Liver (tissue), 9 donors: ENCODE data around the gene LILRA6. TPM values are rescaled to one million over a fixed set of nuclear protein-coding genes. Genes with fewer than 3 reads are reported as not detected.
"Not testable (repeated sequence)": the region's sequence is repeated elsewhere in the genome, so short reads cannot be mapped to it uniquely, and the experiment has no call there.

Experiments
- DNase-seq: peaks from one replicate; pipeline ENCODE4 v3.0.0-alpha.2; 2017; ENCODE audit warnings: low spot score
- H3K27ac ChIP-seq, 2 donors: one replicate each; pipeline ENCODE4 v1.7.0; 2013; ENCODE audit warnings: inconsistent platforms in 2 of 2, low read length in 2 of 2, control low read depth in 1 of 2, low read depth in 1 of 2, mild to moderate bottlenecking in 1 of 2
- H3K27me3 ChIP-seq, 4 donors: one replicate each; pipeline versions ENCODE4 v1.6.1 to v1.7.0; 2013; ENCODE audit warnings: low read length in 3 of 4, inconsistent platforms in 1 of 4, mild to moderate bottlenecking in 1 of 4, moderate library complexity in 1 of 4; ENCODE audit not compliant: control insufficient read depth in 4 of 4, insufficient read depth in 4 of 4
- H3K36me3 ChIP-seq, 4 donors: one replicate each; pipeline versions ENCODE4 v1.6.1 to v1.7.0; 2013; ENCODE audit warnings: low read length in 3 of 4, mild to moderate bottlenecking in 3 of 4, low read depth in 1 of 4, moderate library complexity in 1 of 4; ENCODE audit not compliant: control insufficient read depth in 4 of 4, insufficient read depth in 3 of 4
- H3K4me1 ChIP-seq, 4 donors: one replicate each; pipeline versions ENCODE4 v1.6.1 to v1.7.0; 2013; ENCODE audit warnings: low read length in 3 of 4, mild to moderate bottlenecking in 3 of 4, moderate library complexity in 1 of 4; ENCODE audit not compliant: control insufficient read depth in 4 of 4, insufficient read depth in 4 of 4
- H3K4me3 ChIP-seq, 3 donors: one replicate each; pipeline versions ENCODE4 v1.6.1 to v1.7.0; 2013; ENCODE audit warnings: low read length in 3 of 3, control low read depth in 1 of 3, low read depth in 1 of 3, mild to moderate bottlenecking in 1 of 3
- H3K9ac ChIP-seq, 2 donors: one replicate each; pipeline ENCODE4 v1.7.0; 2013; ENCODE audit warnings: low read length in 2 of 2, mild to moderate bottlenecking in 2 of 2, moderate library complexity in 2 of 2, control low read depth in 1 of 2, low read depth in 1 of 2
- H3K9me3 ChIP-seq, 4 donors: one replicate each; pipeline versions ENCODE4 v1.6.1 to v1.7.0; 2013; ENCODE audit warnings: low read length in 3 of 4; ENCODE audit not compliant: control insufficient read depth in 4 of 4
- ATF3 ChIP-seq: IDR thresholded peaks from 2 replicates; pipeline ENCODE4 v1.6.1; 2016; ENCODE audit warnings: antibody characterized with exemption
- CTCF ChIP-seq: fragments of 150-350 bp; IDR thresholded peaks from 2 replicates; pipeline ENCODE4 v1.5.1; 2017; ENCODE audit warnings: improper control_type of control experiment, low read depth, low read length; ENCODE audit not compliant: missing input control
- FOXA1 ChIP-seq: IDR thresholded peaks from 2 replicates; pipeline ENCODE4 v1.6.1; 2016; ENCODE audit warnings: antibody characterized with exemption
- GABPA ChIP-seq, 2 donors: IDR thresholded peaks in 1 of 2; conservative IDR thresholded peaks in 1 of 2; 2 replicates each; pipeline ENCODE4 v1.6.1; 2016; ENCODE audit warnings: antibody characterized with exemption in 2 of 2, mild to moderate bottlenecking in 1 of 2, moderate library complexity in 1 of 2
- HNF4A ChIP-seq, 2 donors: conservative IDR thresholded peaks; 2 replicates each; pipeline ENCODE4 v1.6.1; 2016; ENCODE audit warnings: antibody characterized with exemption in 2 of 2, mild to moderate bottlenecking in 2 of 2
- HNF4G ChIP-seq: IDR thresholded peaks from 2 replicates; pipeline ENCODE4 v1.6.1; 2016; ENCODE audit warnings: antibody characterized with exemption
- JUND ChIP-seq, 2 donors: IDR thresholded peaks; 2 replicates each; pipeline ENCODE4 v1.6.1; 2016; ENCODE audit warnings: antibody characterized with exemption in 2 of 2
- MAX ChIP-seq: IDR thresholded peaks from 2 replicates; pipeline ENCODE4 v1.6.1; 2016; ENCODE audit warnings: antibody characterized with exemption
- NR2F2 ChIP-seq: IDR thresholded peaks from 2 replicates; pipeline ENCODE4 v1.6.1; 2016; ENCODE audit warnings: antibody characterized with exemption
- RAD21 ChIP-seq, 2 donors: IDR thresholded peaks; 2 replicates each; pipeline ENCODE4 v1.6.1; 2016; ENCODE audit warnings: antibody characterized with exemption in 2 of 2, mild to moderate bottlenecking in 2 of 2
- REST ChIP-seq: IDR thresholded peaks from 2 replicates; pipeline ENCODE4 v1.6.1; 2016; ENCODE audit warnings: antibody characterized with exemption, mild to moderate bottlenecking
- RXRA ChIP-seq, 2 donors: IDR thresholded peaks; 2 replicates each; pipeline ENCODE4 v1.6.1; 2017 to 2018; ENCODE audit warnings: antibody characterized with exemption in 2 of 2, mild to moderate bottlenecking in 1 of 2
- SP1 ChIP-seq: IDR thresholded peaks from 2 replicates; pipeline ENCODE4 v1.6.1; 2018; ENCODE audit warnings: antibody characterized with exemption, mild to moderate bottlenecking
- YY1 ChIP-seq: IDR thresholded peaks from 2 replicates; pipeline ENCODE4 v1.6.1; 2016; ENCODE audit warnings: antibody characterized with exemption, mild to moderate bottlenecking
- ZBTB33 ChIP-seq: IDR thresholded peaks from 2 replicates; pipeline ENCODE4 v1.6.1; 2016; ENCODE audit warnings: antibody characterized with exemption
- WGBS: extraction: QIAGEN DNeasy Blood & Tissue Kit; methylation state at CpG from one replicate; pipeline ENCODE4 v1.1.7; 2013; 5-methylcytosine and 5-hydroxymethylcytosine counted together
- polyA plus RNA-seq, 2 donors: library from polyadenylated mRNA; stranded (reverse) in 1 of 2; unstranded in 1 of 2; fragments of 200-250 nt in 1 of 2; fragments of >200 nt in 1 of 2; fragmentation: Nextera tagmentation in 1 of 2; extraction: Ambion mirVana in 1 of 2; gene quantifications; one replicate each; pipeline versions ENCODE4 v1.2.1 to v1.2.3, GENCODE V29; 2013 to 2015
- total RNA-seq, 2 donors: library from RNA; depleted of rRNA; stranded (reverse); fragments of >200 nt; gene quantifications; one replicate each; pipeline ENCODE4 v1.2.3, GENCODE V29; 2014
- donor health status: healthy.
- donor health status: healthy.
- donor health status: healthy.
- donor health status: healthy.
- donor health status: healthy.

LILRA6 gene
- total and polyA plus RNA-seq, 4 donors, result 1.0 to 2.8 (median 1.7) TPM

GRCh38 chr19:54197121-54197520, 45.5 kb downstream of the LILRA6 start:
- Histone ChIP-seq H3K4me1 (peaks cover 8 to 26% (median 18%) of the 10 kb centered on the region in 4 donors), H3K4me3 (no peak overlapping the region), H3K9me3 (no peaks in the 10 kb centered on the region), H3K27ac (peak overlapping the region; percentile 69 to 89), H3K27me3 (no peaks in the 10 kb centered on the region), H3K36me3 (peaks cover 4 to 17% (median 14%) of the 10 kb centered on the region in 4 donors), H3K9ac (peak overlapping the region; percentile 3 to 49)
- no peak for DNase-seq
- TF ChIP-seq HNF4G, result no peak
- TF ChIP-seq RXRA (IDR thresholded peaks at IDR 0.05), result peak in 1 of 2 donors; percentile 4
- TF ChIP-seq CTCF, result no peak
- no peak for TF ChIP-seq JUND (IDR thresholded peaks at IDR 0.05)
- no peak for TF ChIP-seq ATF3
- no peak for TF ChIP-seq SP1
- WGBS, result 60% methylated on average over 3 of the region's 3 CpGs

GRCh38 chr19:54196536-54196935, 46.1 kb downstream of the LILRA6 start:
- Histone ChIP-seq H3K9ac (no peak overlapping the region), H3K4me1 (peaks cover 12 to 26% (median 17%) of the 10 kb centered on the region in 4 donors), H3K27ac (peak overlapping the region; percentile 69 to 89), H3K4me3 (no peak overlapping the region), H3K36me3 (peaks cover 4 to 17% (median 13%) of the 10 kb centered on the region in 4 donors), H3K27me3 (no peaks in the 10 kb centered on the region), H3K9me3 (no peaks in the 10 kb centered on the region)
- DNase-seq, result no peak
- WGBS, result 66% methylated on average over 7 of the region's 7 CpGs
- TF ChIP-seq CTCF, result no peak
- TF ChIP-seq HNF4G, result no peak
- TF ChIP-seq SP1, result peak; percentile 42
- TF ChIP-seq RAD21 (IDR thresholded peaks at IDR 0.05), result no peak
- no peak for TF ChIP-seq MAX
- peak in 1 of 2 donors; percentile 39 for TF ChIP-seq RXRA (IDR thresholded peaks at IDR 0.05)
- TF ChIP-seq ZBTB33, result no peak
- no peak for TF ChIP-seq ATF3
- TF ChIP-seq HNF4A (conservative IDR thresholded peaks at IDR 0.05), result peak; percentile 28 to 54
- no peak for TF ChIP-seq GABPA (IDR thresholded peaks at IDR 0.05 in 1 of 2, conservative IDR thresholded peaks at IDR 0.05 in 1 of 2)
- TF ChIP-seq YY1, result no peak
- TF ChIP-seq JUND (IDR thresholded peaks at IDR 0.05), result no peak
- TF ChIP-seq REST, result no peak
- TF ChIP-seq FOXA1, result no peak
- TF ChIP-seq NR2F2, result no peak

- Histone ChIP-seq H3K4me1 (peaks cover 12 to 25% (median 19%) of the 10 kb centered on the region in 4 donors), H3K36me3 (peaks cover 4 to 17% (median 13%) of the 10 kb centered on the region in 4 donors)
- not testable (repeated sequence) for H3K27me3 ChIP-seq, H3K9me3 ChIP-seq, DNase-seq, H3K4me3 ChIP-seq, H3K27ac ChIP-seq, H3K9ac ChIP-seq
- WGBS, result 95% methylated on average over 12 of the region's 12 CpGs
These were observed 48.1 kb downstream of the LILRA6 start for GRCh38 chr19:54194463-54194862.
